Liver (tissue), 9 donors: Measurements from ENCODE around the gene IREB2. TPM values are rescaled to one million over a fixed set of nuclear protein-coding genes. Genes with fewer than 3 reads are reported as not detected.

Experiments used
- DNase-seq: peaks from one replicate; pipeline ENCODE4 v3.0.0-alpha.2; 2017; ENCODE audit warnings: low spot score
- H3K27ac ChIP-seq, 2 donors: one replicate each; pipeline ENCODE4 v1.7.0; 2013; ENCODE audit warnings: inconsistent platforms in 2 of 2, low read length in 2 of 2, control low read depth in 1 of 2, low read depth in 1 of 2, mild to moderate bottlenecking in 1 of 2
- H3K27me3 ChIP-seq, 4 donors: one replicate each; pipeline versions ENCODE4 v1.6.1 to v1.7.0; 2013; ENCODE audit warnings: low read length in 3 of 4, inconsistent platforms in 1 of 4, mild to moderate bottlenecking in 1 of 4, moderate library complexity in 1 of 4; ENCODE audit not compliant: control insufficient read depth in 4 of 4, insufficient read depth in 4 of 4
- H3K36me3 ChIP-seq, 4 donors: one replicate each; pipeline versions ENCODE4 v1.6.1 to v1.7.0; 2013; ENCODE audit warnings: low read length in 3 of 4, mild to moderate bottlenecking in 3 of 4, low read depth in 1 of 4, moderate library complexity in 1 of 4; ENCODE audit not compliant: control insufficient read depth in 4 of 4, insufficient read depth in 3 of 4
- H3K4me1 ChIP-seq, 4 donors: one replicate each; pipeline versions ENCODE4 v1.6.1 to v1.7.0; 2013; ENCODE audit warnings: low read length in 3 of 4, mild to moderate bottlenecking in 3 of 4, moderate library complexity in 1 of 4; ENCODE audit not compliant: control insufficient read depth in 4 of 4, insufficient read depth in 4 of 4
- H3K4me3 ChIP-seq, 3 donors: one replicate each; pipeline versions ENCODE4 v1.6.1 to v1.7.0; 2013; ENCODE audit warnings: low read length in 3 of 3, control low read depth in 1 of 3, low read depth in 1 of 3, mild to moderate bottlenecking in 1 of 3
- H3K9ac ChIP-seq, 2 donors: one replicate each; pipeline ENCODE4 v1.7.0; 2013; ENCODE audit warnings: low read length in 2 of 2, mild to moderate bottlenecking in 2 of 2, moderate library complexity in 2 of 2, control low read depth in 1 of 2, low read depth in 1 of 2
- H3K9me3 ChIP-seq, 4 donors: one replicate each; pipeline versions ENCODE4 v1.6.1 to v1.7.0; 2013; ENCODE audit warnings: low read length in 3 of 4; ENCODE audit not compliant: control insufficient read depth in 4 of 4
- EGR1 ChIP-seq, 2 donors: IDR thresholded peaks; 2 replicates each; pipeline ENCODE4 v1.6.1; 2016 to 2018; ENCODE audit warnings: antibody characterized with exemption in 2 of 2, low read depth in 2 of 2
- FOXA1 ChIP-seq: IDR thresholded peaks from 2 replicates; pipeline ENCODE4 v1.6.1; 2016; ENCODE audit warnings: antibody characterized with exemption
- FOXA2 ChIP-seq: IDR thresholded peaks from 2 replicates; pipeline ENCODE4 v1.6.1; 2016; ENCODE audit warnings: antibody characterized with exemption
- GABPA ChIP-seq, 2 donors: IDR thresholded peaks in 1 of 2; conservative IDR thresholded peaks in 1 of 2; 2 replicates each; pipeline ENCODE4 v1.6.1; 2016; ENCODE audit warnings: antibody characterized with exemption in 2 of 2, mild to moderate bottlenecking in 1 of 2, moderate library complexity in 1 of 2
- HNF4A ChIP-seq, 2 donors: conservative IDR thresholded peaks; 2 replicates each; pipeline ENCODE4 v1.6.1; 2016; ENCODE audit warnings: antibody characterized with exemption in 2 of 2, mild to moderate bottlenecking in 2 of 2
- HNF4G ChIP-seq: IDR thresholded peaks from 2 replicates; pipeline ENCODE4 v1.6.1; 2016; ENCODE audit warnings: antibody characterized with exemption
- JUND ChIP-seq, 2 donors: IDR thresholded peaks; 2 replicates each; pipeline ENCODE4 v1.6.1; 2016; ENCODE audit warnings: antibody characterized with exemption in 2 of 2
- RXRA ChIP-seq, 2 donors: IDR thresholded peaks; 2 replicates each; pipeline ENCODE4 v1.6.1; 2017 to 2018; ENCODE audit warnings: antibody characterized with exemption in 2 of 2, mild to moderate bottlenecking in 1 of 2
- SP1 ChIP-seq: IDR thresholded peaks from 2 replicates; pipeline ENCODE4 v1.6.1; 2018; ENCODE audit warnings: antibody characterized with exemption, mild to moderate bottlenecking
- YY1 ChIP-seq: IDR thresholded peaks from 2 replicates; pipeline ENCODE4 v1.6.1; 2016; ENCODE audit warnings: antibody characterized with exemption, mild to moderate bottlenecking
- WGBS: extraction: QIAGEN DNeasy Blood & Tissue Kit; methylation state at CpG from one replicate; pipeline ENCODE4 v1.1.7; 2013; 5-methylcytosine and 5-hydroxymethylcytosine counted together
- polyA plus RNA-seq, 2 donors: library from polyadenylated mRNA; stranded (reverse) in 1 of 2; unstranded in 1 of 2; fragments of 200-250 nt in 1 of 2; fragments of >200 nt in 1 of 2; fragmentation: Nextera tagmentation in 1 of 2; extraction: Ambion mirVana in 1 of 2; gene quantifications; one replicate each; pipeline versions ENCODE4 v1.2.1 to v1.2.3, GENCODE V29; 2013 to 2015
- total RNA-seq, 2 donors: library from RNA; depleted of rRNA; stranded (reverse); fragments of >200 nt; gene quantifications; one replicate each; pipeline ENCODE4 v1.2.3, GENCODE V29; 2014
- TF ChIP-seq, protein P1 (sequence below): IDR thresholded peaks from 2 replicates; pipeline ENCODE4 v1.6.1; 2016; ENCODE audit warnings: antibody characterized with exemption
- TF ChIP-seq, protein P2 (sequence below): IDR thresholded peaks from 2 replicates; pipeline ENCODE4 v1.6.1; 2016; ENCODE audit warnings: antibody characterized with exemption
- TF ChIP-seq, protein P3 (sequence below): IDR thresholded peaks from 2 replicates; pipeline ENCODE4 v1.6.1; 2016; ENCODE audit warnings: antibody characterized with exemption
- TF ChIP-seq, protein P4 (sequence below): IDR thresholded peaks from 2 replicates; pipeline ENCODE4 v1.6.1; 2016; ENCODE audit warnings: antibody characterized with exemption, mild to moderate bottlenecking
- donor health status: healthy.
- donor health status: healthy.
- donor health status: healthy.
- donor health status: healthy.
- donor health status: healthy.

IREB2 gene
- total and polyA plus RNA-seq, 4 donors = 7.0 to 51.4 (median 17.0) TPM

DNA sequence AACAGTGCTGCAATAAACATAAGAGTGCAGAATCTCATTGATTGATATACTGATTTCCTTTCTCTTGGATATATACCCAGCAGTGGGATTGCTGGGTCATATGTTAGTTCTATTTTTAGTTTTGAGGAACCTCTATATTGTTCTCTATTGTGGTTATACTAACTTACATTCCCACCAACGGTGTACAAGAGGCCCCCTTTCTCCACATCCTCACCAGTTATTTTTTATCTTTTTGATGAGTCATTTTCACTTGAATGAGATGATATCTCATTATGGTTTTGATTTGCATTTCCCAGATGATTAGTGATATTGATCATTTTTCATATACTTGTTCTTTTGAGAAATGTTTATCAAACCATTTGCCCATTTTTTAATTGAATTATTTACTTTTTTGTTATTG, 12.4 kb upstream of the IREB2 start:
- no peak for DNase-seq
- Histone ChIP-seq H3K4me1 (peaks cover 0 to 5% (median 1%) of the 10 kb centered on the region in 4 donors), H3K9ac (no peak overlapping the region), H3K4me3 (no peak overlapping the region), H3K36me3 (no peaks in the 10 kb centered on the region), H3K27ac (no peak overlapping the region), H3K27me3 (no peaks in the 10 kb centered on the region), H3K9me3 (no peaks in the 10 kb centered on the region)
- TF ChIP-seq JUND (IDR thresholded peaks at IDR 0.05) (no peak), SP1 (no peak), GABPA (IDR thresholded peaks at IDR 0.05 in 1 of 2, conservative IDR thresholded peaks at IDR 0.05 in 1 of 2) (no peak), YY1 (no peak), HNF4G (no peak), HNF4A (conservative IDR thresholded peaks at IDR 0.05) (no peak), FOXA1 (no peak), EGR1 (IDR thresholded peaks at IDR 0.05; ENCODE audit: low read depth in 2 of 2) (no peak), RXRA (IDR thresholded peaks at IDR 0.05) (no peak)
- TF ChIP-seq, protein P1, sequence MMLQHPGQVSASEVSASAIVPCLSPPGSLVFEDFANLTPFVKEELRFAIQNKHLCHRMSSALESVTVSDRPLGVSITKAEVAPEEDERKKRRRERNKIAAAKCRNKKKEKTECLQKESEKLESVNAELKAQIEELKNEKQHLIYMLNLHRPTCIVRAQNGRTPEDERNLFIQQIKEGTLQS = no peak
- TF ChIP-seq, protein P2, sequence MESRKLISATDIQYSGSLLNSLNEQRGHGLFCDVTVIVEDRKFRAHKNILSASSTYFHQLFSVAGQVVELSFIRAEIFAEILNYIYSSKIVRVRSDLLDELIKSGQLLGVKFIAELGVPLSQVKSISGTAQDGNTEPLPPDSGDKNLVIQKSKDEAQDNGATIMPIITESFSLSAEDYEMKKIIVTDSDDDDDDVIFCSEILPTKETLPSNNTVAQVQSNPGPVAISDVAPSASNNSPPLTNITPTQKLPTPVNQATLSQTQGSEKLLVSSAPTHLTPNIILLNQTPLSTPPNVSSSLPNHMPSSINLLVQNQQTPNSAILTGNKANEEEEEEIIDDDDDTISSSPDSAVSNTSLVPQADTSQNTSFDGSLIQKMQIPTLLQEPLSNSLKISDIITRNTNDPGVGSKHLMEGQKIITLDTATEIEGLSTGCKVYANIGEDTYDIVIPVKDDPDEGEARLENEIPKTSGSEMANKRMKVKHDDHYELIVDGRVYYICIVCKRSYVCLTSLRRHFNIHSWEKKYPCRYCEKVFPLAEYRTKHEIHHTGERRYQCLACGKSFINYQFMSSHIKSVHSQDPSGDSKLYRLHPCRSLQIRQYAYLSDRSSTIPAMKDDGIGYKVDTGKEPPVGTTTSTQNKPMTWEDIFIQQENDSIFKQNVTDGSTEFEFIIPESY = no peak
- TF ChIP-seq, protein P3, sequence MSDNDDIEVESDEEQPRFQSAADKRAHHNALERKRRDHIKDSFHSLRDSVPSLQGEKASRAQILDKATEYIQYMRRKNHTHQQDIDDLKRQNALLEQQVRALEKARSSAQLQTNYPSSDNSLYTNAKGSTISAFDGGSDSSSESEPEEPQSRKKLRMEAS = no peak
- WGBS = 58% methylated on average over 1 of the region's 1 CpG

DNA sequence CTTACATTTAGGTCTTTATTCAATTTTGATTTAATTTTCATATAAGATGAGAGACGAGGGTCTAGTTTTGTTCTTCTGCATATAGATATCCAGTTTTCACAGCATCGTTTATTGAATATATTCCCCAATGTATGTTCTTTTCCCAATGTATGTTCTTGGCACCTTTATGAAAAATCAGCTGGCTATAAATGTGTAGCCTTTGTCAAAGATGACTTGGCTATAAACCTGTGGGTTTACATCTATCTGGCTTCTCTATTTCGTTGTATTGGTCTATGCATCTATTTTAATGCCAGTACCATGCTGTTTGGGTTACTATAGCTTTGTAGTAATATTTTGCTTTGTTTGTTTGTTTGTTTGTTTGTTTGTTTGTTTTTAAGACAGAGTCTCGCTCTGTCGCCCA, 11.7 kb upstream of the IREB2 start:
- no peak overlapping the region for H3K27ac ChIP-seq
- H3K9me3 ChIP-seq = no peaks in the 10 kb centered on the region
- H3K4me1 ChIP-seq = peaks cover 0 to 5% (median 1%) of the 10 kb centered on the region in 4 donors
- H3K4me3 ChIP-seq = no peak overlapping the region
- DNase-seq = no peak
- no peak overlapping the region for H3K9ac ChIP-seq
- TF ChIP-seq HNF4A (conservative IDR thresholded peaks at IDR 0.05) (no peak), EGR1 (IDR thresholded peaks at IDR 0.05; ENCODE audit: low read depth in 2 of 2) (no peak), FOXA2 (no peak), YY1 (no peak)
- TF ChIP-seq, protein P4, sequence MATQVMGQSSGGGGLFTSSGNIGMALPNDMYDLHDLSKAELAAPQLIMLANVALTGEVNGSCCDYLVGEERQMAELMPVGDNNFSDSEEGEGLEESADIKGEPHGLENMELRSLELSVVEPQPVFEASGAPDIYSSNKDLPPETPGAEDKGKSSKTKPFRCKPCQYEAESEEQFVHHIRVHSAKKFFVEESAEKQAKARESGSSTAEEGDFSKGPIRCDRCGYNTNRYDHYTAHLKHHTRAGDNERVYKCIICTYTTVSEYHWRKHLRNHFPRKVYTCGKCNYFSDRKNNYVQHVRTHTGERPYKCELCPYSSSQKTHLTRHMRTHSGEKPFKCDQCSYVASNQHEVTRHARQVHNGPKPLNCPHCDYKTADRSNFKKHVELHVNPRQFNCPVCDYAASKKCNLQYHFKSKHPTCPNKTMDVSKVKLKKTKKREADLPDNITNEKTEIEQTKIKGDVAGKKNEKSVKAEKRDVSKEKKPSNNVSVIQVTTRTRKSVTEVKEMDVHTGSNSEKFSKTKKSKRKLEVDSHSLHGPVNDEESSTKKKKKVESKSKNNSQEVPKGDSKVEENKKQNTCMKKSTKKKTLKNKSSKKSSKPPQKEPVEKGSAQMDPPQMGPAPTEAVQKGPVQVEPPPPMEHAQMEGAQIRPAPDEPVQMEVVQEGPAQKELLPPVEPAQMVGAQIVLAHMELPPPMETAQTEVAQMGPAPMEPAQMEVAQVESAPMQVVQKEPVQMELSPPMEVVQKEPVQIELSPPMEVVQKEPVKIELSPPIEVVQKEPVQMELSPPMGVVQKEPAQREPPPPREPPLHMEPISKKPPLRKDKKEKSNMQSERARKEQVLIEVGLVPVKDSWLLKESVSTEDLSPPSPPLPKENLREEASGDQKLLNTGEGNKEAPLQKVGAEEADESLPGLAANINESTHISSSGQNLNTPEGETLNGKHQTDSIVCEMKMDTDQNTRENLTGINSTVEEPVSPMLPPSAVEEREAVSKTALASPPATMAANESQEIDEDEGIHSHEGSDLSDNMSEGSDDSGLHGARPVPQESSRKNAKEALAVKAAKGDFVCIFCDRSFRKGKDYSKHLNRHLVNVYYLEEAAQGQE = no peak
- 83% methylated on average over 5 of the region's 5 CpGs for WGBS
- no peaks in the 10 kb centered on the region for H3K27me3 ChIP-seq
- H3K36me3 ChIP-seq = no peaks in the 10 kb centered on the region
